Activated gamma-delta T cell (primary cell): Measurements from ENCODE around the gene ABCA1.
"Not testable (repeated sequence)": the region's sequence is repeated elsewhere in the genome, so short reads cannot be mapped to it uniquely, and the experiment has no call there.

Experiments used
- DNase-seq: peaks from one replicate; lab custom pipeline; 2025; lab: John Stamatoyannopoulos, UW

The ABCA1 gene

GRCh38 chr9:104872656-104873488, 55.1 kb downstream of the ABCA1 start:
- DNase-seq, result no peak

GRCh38 chr9:104871961-104872527, 55.9 kb downstream of the ABCA1 start:
- DNase-seq, result no peak

- no peak for DNase-seq
These were observed 58.1 kb downstream of the ABCA1 start for GRCh38 chr9:104869811-104870210.

GRCh38 chr9:104868687-104869404, 59.1 kb downstream of the ABCA1 start:
- no peak for DNase-seq

GRCh38 chr9:104868303-104868686, 59.7 kb downstream of the ABCA1 start:
- no peak for DNase-seq

- DNase-seq, result no peak
These were observed 61.8 kb downstream of the ABCA1 start for GRCh38 chr9:104866191-104866590.

- no peak for DNase-seq
These were observed 63.3 kb downstream of the ABCA1 start for GRCh38 chr9:104864675-104865104.

GRCh38 chr9:104863180-104863883, 64.6 kb downstream of the ABCA1 start:
- no peak for DNase-seq

GRCh38 chr9:104861397-104861796, 66.6 kb downstream of the ABCA1 start:
- DNase-seq, result no peak

GRCh38 chr9:104860263-104860662, 67.7 kb downstream of the ABCA1 start:
- DNase-seq, result no peak

GRCh38 chr9:104858846-104859245, 69.1 kb downstream of the ABCA1 start:
- no peak for DNase-seq

- DNase-seq, result no peak
These were observed 69.7 kb downstream of the ABCA1 start for GRCh38 chr9:104858271-104858670.

- DNase-seq, result no peak
These were observed 71.5 kb downstream of the ABCA1 start for GRCh38 chr9:104856413-104856941.

- DNase-seq, result no peak
These were observed 72.1 kb downstream of the ABCA1 start for GRCh38 chr9:104855807-104856206.

- DNase-seq, result not testable (repeated sequence)
These were observed 72.7 kb downstream of the ABCA1 start for GRCh38 chr9:104855258-104855657.

GRCh38 chr9:104854613-104855012, 73.3 kb downstream of the ABCA1 start:
- DNase-seq, result no peak

- DNase-seq, result no peak
These were observed 74.3 kb downstream of the ABCA1 start for GRCh38 chr9:104853683-104854082.

- DNase-seq, result no peak
These were observed 74.8 kb downstream of the ABCA1 start for GRCh38 chr9:104853159-104853558.

- no peak for DNase-seq
These were observed 76.4 kb downstream of the ABCA1 start for GRCh38 chr9:104851546-104851920.

- no peak for DNase-seq
These were observed 77.0 kb downstream of the ABCA1 start for GRCh38 chr9:104850786-104851545.

GRCh38 chr9:104849023-104849422, 78.9 kb downstream of the ABCA1 start:
- DNase-seq, result no peak
